Fibroblast of gingiva (primary cell): ENCODE results near the gene RPL22.

ENCODE experiments used
- DNase-seq: peaks from one replicate; pipeline ENCODE4 v3.0.0-alpha.2; 2011; ENCODE audit warnings: low read depth

The RPL22 gene

DNA sequence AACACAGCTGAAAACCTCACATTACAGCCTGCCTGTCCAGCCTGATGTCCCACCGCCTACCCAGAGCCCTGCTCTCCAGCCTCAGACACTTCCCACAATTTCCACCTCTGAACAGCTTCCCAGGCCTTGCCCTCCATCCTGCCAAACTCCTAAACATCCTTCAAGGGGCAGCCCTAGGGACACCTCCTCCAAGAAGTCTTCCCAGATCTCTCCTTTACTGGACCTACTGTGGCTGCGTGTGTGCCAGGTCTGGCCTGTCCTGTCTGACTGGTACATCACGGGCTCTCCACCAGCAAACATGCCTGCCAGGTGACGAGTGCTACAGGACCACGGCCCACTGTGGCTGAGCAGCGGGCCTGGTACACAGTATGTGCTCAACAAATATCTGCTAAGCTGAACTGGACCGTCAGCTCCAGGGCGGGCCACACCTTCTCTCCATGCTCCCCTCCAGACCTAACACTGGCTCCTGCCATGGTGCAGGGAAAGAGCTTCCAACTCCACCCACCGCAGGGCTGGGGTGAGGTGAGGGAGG lies 48.0 kb downstream of the RPL22 start:
- no peak for DNase-seq

DNA sequence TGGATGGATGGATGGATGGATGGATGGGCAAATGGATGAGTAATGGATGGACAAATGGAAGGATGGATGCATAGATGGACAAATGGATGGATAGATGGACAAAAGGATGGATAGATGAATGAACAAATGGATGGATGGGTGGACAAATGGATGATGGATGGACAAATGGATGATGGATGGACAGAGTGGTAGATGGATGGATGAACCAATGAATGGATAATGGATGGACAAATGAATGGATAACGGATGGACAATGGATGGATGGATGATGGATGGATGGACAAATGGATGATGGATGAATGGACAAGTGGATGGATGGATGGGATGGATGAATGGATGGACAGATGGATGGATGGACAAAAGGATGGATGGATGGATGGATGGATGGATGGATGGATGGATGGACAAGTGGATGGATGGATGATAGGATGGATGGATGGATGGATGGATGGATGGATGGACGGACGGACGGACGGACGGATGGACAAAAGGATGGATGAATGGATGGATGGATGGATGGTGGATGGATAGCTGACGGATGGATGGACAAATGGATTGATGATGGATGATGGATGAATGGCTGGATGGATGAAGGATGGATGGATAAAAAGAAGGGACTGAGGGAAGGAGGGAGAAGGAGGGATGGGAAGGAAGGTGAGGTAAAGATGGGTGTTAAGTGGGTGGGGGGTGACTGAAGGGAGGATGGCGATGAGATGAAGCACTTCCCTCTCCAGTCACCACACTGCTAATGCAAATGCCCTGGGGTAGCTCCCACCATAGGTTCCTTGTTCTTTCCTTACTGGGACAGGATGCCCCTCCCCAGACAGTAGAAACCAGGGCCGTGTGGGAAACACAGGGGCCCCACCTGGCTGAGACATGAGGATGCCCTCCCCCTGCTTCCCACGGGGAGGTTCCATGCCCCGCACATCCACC lies 49.1 kb downstream of the RPL22 start:
- DNase-seq, result no peak

DNA sequence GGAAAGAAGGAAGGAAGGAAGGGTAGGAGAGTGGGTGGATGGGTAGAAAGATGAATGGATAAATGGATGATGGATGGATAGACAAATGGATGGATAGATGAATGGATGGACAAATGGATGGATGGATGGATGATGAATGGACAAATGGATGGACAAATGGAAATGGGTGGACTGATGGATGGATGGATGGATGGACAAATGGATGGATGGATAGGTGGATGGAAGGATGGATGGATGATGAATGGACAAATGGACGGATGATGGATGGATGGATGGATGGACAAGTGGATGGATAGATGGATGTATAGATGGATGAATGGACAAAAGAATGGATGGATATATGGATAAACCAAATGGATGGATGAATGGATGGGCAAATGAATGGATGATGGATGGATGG lies 49.8 kb downstream of the RPL22 start:
- no peak for DNase-seq

DNA sequence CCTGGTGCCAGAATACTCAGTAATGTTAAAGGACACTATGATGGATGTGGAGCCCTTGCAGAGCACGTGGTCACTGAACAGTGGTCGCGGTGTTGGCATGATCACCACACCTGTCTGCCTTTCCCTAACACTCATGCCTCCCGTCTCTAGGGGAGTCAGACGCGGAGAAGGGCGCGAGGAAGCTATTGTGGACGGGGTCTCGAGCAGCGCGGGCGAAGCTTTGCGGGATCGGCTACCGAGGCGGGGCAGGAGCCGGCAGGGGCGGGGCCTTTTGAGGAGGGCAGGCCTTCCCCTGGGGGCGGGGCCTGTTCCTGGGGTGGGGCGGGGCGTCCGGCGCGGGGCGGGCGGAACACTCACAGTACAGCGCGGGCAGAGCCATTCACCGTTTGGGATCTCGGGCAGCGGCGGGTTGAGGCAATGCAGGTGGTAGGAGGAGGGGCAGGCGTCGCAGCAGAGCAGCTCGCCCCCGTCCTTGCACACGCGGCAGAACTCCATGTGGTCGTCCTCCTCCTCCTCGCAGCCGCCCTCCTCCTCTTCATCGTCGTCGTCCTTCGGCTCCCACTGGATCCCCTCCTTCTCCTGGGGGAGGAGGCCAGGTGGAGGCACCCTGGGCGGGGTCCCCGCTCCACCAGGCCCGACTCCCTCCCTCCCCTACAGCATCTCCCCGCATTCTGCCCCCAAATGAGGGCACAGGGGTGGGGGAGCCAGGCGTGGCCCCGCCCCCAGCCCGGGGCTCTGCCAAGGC lies 50.7 kb downstream of the RPL22 start:
- no peak for DNase-seq

DNA sequence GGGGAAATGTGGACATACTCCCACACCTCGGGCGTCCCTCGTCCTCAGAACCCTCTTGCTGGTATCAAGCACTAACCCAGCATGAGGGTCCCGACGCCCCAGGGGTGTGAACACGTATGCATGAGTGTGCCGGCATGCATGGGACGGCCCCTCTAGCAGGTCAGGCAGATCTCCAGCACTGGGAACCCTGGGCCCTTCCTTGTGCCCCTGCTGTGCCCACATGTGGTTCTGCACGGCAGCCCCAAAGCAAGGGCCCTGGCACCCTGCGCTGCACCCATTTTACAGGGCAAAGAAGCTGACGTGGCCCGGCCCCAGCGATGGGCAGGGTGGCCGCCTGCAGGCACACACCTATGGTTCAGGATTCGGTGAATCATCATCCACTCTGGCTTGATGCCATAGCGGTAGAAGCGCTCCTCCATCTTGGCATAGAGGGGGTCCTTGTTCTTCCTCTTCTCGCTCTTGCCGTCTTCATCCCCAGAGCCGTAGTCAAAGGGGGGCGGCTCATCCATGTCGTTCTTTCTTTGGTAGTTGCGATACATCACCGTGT lies 53.5 kb downstream of the RPL22 start:
- no peak for DNase-seq

DNA sequence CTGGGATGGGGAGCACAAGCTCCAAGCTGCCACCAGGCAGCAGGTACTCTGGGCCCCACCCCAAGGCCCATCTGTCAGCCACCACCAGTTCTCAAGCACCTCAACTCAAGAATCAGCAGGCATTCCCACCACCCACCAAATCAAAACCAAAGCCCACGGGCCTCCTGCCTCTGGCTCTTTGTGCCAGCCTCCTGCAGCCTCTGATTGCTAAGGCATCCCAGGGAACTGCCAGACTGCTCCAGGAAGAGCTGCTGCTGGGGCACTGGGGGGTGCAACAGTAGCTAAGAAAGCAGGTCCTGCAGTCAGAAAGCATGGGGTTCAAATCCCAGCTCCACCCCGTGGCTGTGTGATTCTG lies 54.0 kb downstream of the RPL22 start:
- no peak for DNase-seq

DNA sequence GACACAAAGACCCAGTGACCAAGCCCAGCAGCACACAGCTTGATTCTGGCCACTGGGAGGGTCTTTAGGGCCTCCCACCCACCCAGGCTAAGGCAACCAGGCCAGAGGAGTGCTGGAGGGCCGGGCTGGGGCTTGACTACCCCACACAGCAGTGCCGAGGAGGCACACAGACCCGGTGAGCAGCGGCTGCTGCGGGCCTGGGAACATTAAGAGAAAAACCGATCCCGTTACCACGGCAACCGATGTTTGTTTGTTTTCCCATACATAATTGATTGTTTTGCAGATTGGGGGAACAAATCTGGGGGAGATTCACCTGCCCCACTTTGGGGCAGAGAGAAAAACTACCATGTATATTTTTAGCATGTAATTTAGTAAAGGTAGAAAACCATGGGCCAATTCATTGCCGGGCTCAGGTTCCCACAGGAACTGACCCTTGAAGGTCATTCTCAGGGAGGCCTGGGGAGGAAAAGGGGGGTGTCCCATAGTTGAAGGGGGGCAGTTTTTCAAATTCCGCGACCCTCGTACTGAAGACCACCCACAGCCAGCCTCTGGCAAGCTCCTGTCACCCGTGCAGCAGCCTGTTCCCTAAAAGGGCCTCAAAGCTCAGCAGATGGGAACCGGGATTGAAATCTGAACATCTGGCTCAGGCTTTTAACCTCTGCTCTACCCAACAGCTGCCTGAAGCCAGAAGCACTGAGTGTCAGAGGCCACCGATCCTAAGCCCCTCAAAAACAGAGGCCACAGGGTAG lies 54.6 kb downstream of the RPL22 start:
- no peak for DNase-seq

DNA sequence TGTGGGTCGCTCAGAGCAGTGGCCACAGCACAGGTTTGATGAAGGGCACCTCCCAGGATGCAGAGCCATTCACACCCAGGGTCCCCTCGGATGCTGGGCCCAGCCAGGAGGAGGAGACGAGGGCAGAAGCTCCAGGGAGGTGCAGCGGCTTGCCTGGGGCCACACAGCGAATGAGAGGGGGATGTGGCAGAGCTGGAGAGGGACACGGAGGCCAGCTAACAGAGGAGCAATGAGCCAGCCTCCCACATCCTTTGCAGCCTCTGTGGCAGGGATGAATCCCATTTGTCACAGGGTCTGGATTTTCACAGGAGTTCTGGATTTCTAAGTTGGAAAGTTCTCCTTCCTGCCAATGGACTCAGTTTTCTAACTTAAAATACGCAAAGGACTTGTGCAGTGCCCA lies 55.2 kb downstream of the RPL22 start:
- DNase-seq, result no peak

DNA sequence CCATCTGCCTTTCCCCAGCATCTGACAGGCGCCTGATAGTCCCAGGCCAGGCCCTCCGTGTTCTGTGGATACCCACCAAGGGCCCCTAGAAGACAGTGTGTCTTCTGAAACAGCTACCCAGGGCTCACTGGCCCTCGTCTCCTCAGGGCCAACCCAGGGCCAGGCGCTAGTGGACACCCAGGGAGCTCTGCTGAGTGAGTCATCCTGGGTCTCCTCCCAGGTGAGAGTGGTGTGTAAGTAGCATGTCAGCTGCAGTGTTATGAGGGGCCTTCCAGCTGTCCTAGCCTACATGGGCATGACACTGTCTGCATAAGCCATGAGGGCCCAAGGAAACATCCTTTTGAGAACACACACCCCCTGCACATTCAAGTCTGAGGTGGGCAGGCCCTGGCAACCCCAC lies 56.0 kb downstream of the RPL22 start:
- DNase-seq, result no peak

DNA sequence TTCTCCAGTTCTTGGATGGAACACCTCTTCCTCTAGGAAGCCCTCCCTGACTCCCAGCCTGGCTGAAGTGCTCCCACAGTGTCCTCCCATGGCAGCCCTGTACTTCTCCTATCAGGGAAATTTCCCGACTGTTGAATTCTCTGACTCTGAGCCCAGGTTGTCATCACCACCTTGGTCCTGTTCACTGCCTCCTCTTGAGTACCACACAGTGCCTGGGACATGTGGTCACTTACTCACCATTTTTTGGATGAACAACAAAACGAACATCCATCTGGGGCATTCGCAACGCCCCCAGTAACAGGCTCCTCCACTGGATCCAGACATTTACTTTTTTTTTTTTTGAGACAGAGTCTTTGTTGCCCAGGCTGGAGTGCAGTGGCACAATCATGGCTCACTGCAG lies 56.7 kb downstream of the RPL22 start:
- no peak for DNase-seq

DNA sequence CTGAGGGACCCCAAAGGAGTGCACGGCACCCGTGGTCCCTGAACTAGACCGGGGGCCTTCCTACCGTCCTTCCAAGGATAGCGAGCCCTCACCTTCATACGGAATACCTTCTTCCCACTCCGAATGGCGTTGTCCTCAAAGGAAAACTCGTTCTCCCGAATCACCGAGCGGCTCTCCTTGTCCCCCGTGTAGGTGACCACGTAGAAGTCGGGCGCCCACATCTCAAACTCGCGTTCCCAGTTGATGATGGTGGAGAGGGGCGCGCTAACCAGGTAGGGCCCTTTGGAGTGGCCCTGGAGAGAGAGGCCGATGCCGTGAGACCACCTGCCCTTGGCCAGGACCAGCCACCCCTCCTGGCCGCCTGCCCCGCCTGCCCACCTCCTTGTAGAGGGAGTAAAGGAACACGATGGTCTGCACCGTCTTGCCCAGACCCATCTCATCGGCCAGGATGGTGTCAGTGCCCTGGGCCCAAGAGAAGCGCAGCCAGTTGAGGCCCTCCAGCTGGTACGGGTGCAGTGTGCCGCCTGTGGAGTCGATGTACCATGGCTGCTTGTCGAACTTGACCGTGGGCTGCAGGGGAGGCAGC lies 57.3 kb downstream of the RPL22 start:
- no peak for DNase-seq

DNA sequence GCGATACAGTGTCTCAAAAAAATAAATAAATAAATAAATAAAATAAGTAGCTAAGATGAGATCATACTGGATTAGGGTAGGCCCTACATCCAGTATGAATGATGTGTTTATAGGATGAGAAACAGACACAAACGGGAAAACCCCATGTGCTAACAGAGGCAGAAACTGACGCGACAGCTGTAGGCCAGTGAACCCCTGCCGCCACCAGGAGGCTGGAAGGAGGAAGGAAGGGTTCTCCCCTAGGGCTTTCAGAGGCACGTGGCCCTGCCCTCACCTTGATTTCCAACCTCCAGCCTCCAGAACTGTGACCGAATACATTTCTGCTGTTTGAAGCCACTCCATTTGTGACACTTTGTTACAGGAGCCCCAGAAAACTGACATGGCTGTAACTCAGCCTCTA lies 57.8 kb downstream of the RPL22 start:
- no peak for DNase-seq

DNA sequence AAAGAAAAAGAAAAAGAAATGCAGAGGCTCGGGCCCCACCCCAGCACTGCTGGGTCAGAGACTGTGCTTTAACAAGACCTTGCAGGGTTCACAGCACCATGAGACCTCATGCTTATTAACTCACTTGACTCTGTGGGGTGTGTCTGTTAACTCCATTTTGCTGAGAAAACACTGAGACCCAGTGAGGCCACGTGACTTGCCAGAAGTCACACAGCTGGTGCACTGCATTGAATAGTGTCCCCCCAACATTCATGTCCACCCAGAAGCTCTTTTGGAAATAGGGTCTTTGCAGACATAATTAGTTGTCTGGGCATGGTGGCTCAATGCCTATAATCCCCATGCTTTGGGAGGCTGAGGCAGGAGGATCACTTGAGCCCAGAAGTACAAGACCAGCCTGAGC lies 59.0 kb downstream of the RPL22 start:
- no peak for DNase-seq

DNA sequence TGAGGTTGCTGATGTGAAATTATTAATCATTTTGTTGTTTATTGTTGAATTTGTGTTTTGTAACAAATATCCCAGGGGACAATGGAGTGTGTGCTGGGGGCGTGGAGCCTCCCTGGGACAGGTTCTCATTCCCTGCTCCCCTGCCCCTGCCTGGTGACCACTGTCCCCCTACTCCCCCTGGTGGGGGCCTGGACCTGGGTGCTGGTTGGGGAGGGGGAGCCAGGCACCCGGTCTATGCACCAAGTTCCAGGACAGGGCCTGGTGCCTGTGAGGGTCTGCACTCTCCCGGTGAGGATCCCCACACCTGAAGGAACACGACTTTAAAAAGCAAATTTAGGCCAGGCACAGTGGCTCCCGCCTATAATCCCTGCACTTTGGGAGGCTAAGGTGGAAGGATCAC lies 61.6 kb downstream of the RPL22 start:
- no peak for DNase-seq

DNA sequence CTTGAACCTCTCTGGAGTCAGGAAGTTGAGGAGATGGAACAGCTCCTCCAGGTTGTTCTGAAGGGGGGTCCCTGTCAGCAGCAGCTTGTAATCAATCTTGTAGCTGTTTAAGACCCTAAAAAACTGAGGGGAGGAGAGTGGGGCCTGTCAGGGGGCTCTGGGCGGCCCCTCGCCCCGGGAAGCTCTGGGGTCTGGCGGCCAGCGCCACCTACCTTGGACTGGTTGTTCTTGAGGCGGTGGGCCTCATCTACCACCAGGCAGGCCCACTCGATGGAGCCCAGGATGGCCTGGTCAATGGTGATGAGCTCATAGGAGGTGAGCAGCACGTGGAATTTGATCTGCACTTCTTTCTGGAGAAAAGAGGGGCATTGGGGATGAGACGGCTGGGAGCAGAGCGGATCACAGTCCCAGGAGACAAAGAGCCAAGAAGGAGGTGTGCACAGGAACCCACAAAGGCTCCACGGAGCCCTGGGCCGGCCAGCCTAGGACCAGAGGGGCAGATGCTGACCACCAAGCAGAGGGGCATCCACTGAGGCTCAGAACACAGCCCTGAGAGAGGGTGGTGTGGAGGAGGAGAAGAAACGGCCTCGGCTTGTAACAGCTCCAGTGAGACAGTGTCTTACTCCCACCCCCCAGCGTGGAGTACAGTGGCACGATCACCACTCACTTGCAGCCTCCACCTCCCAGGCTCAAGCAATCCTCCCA lies 62.7 kb downstream of the RPL22 start:
- no peak for DNase-seq
